GM21390 (cell line): Measurements from ENCODE around the gene P2RX2.

ENCODE experiments used
- ATAC-seq: cut with Tn5 transposase; IDR thresholded peaks from one replicate; pipeline ENCODE4 v1.9.1; 2021; ENCODE audit not compliant: unreplicated experiment

P2RX2 gene

GRCh38 chr12:132602572-132603239, 15.9 kb upstream of the P2RX2 start:
- no peak for ATAC-seq

GRCh38 chr12:132603240-132604150, 15.1 kb upstream of the P2RX2 start:
- no peak for ATAC-seq

GRCh38 chr12:132604151-132604618, 14.4 kb upstream of the P2RX2 start:
- no peak for ATAC-seq

- ATAC-seq: no peak
These were observed 13.7 kb upstream of the P2RX2 start for GRCh38 chr12:132604668-132605441.

- ATAC-seq: no peak
These were observed 12.7 kb upstream of the P2RX2 start for GRCh38 chr12:132605892-132606291.

- no peak for ATAC-seq
These were observed 12.1 kb upstream of the P2RX2 start for GRCh38 chr12:132606466-132606865.

- ATAC-seq: no peak
These were observed 11.6 kb upstream of the P2RX2 start for GRCh38 chr12:132606927-132607326.

- ATAC-seq: no peak
These were observed 10.1 kb upstream of the P2RX2 start for GRCh38 chr12:132608231-132609171.

- no peak for ATAC-seq
These were observed 8.4 kb upstream of the P2RX2 start, which contains the start of gene LRCOL1 for GRCh38 chr12:132610051-132610759. TSS of gene LRCOL1 (minus strand) at chr12:132610582. CDS start at chr12:132606251, 4,331 bp downstream.

GRCh38 chr12:132610866-132611602, 7.5 kb upstream of the P2RX2 start:
- no peak for ATAC-seq

GRCh38 chr12:132611620-132612019, 7.0 kb upstream of the P2RX2 start:
- ATAC-seq: no peak

GRCh38 chr12:132614029-132614428, 4.5 kb upstream of the P2RX2 start:
- no peak for ATAC-seq

- no peak for ATAC-seq
These were observed 3.6 kb upstream of the P2RX2 start for GRCh38 chr12:132614861-132615578.

GRCh38 chr12:132615579-132616038, 3.0 kb upstream of the P2RX2 start:
- no peak for ATAC-seq

GRCh38 chr12:132617135-132617701, 1.4 kb upstream of the P2RX2 start:
- ATAC-seq: no peak

- no peak for ATAC-seq
These were observed 524 bp upstream of the P2RX2 start for GRCh38 chr12:132617822-132618682.

- ATAC-seq: no peak
These were observed 452 bp downstream of the P2RX2 start for GRCh38 chr12:132619071-132619385.
